ENCODE measurements around the gene PTK7. TPM values are rescaled to one million over a fixed set of nuclear protein-coding genes. Genes with fewer than 3 reads are reported as not detected.

PTK7 gene
- total and polyA plus RNA-seq, 2 donors (not counting 1 experiment from before 2014, with no cell fraction given) = not detected

GRCh38 chr6:43097098-43097489 is 21.0 kb downstream of the PTK7 start:
- no peaks in the 10 kb centered on the region for H3K79me2 ChIP-seq (ENCODE audit: control insufficient read depth, insufficient read depth, low read length)
- H3K36me3 ChIP-seq (replicated peaks in 1 of 2; ENCODE audit: control extremely low read depth in 1 of 2, control insufficient read depth in 1 of 2, extremely low read depth in 1 of 2, insufficient read depth in 2 of 2, low read length in 1 of 2) = no peaks in the 10 kb centered on the region
- no CpG with 5 or more reads among the region's 5 CpGs for WGBS (ENCODE audit: insufficient coverage)
- H4K20me1 ChIP-seq (ENCODE audit: control insufficient read depth, insufficient read depth, low read length, poor library complexity, severe bottlenecking) = no peaks in the 10 kb centered on the region
- no peak overlapping the region for H3K27ac ChIP-seq (ENCODE audit: low read length in 2 of 2)
- H2AFZ ChIP-seq (ENCODE audit: insufficient read depth, low read depth, low read length, poor library complexity, severe bottlenecking) = no peak overlapping the region
- ATAC-seq (ENCODE audit: low read depth) = no peak
- H3K4me2 ChIP-seq (replicated peaks; ENCODE audit: low read depth, low read length, poor library complexity, severe bottlenecking) = no peak overlapping the region
- H3K4me3 ChIP-seq (ENCODE audit: control extremely low read depth in 1 of 5, extremely low read depth in 1 of 5, insufficient read depth in 1 of 5, low read depth in 2 of 5, low read length in 4 of 5) = no peak overlapping the region
- no peak overlapping the region for H3K4me3 Mint-ChIP-seq
- POLR2A ChIA-PET = interaction anchor here (0.6 kb wide), 1 partner anchor 215 kb away, joined by 4 read pairs; no protein-coding TSS in a partner anchor
- no peaks in the 10 kb centered on the region for H3K9me3 Mint-ChIP-seq (ENCODE audit: insufficient read depth)
- H3K9me3 ChIP-seq (ENCODE audit: control extremely low read depth in 1 of 3, control insufficient read depth in 2 of 3, insufficient read depth in 1 of 3, low read length in 2 of 3) = no peaks in the 10 kb centered on the region
- no peak for TF ChIP-seq EZH2 (IDR thresholded peaks at IDR 0.05; ENCODE audit: borderline replicate concordance, insufficient read depth, low read depth, low read length, poor library complexity, severe bottlenecking)
- TF ChIP-seq CTCF (IDR thresholded peaks at IDR 0.05) = no peak
- no peaks in the 10 kb centered on the region for H3K4me1 ChIP-seq (ENCODE audit: control insufficient read depth in 2 of 2, insufficient read depth in 2 of 2, low read length in 2 of 2)
- CTCF ChIA-PET = no interaction called here
- no peaks in the 10 kb centered on the region for H3K27me3 ChIP-seq (replicated peaks in 1 of 4; ENCODE audit: control extremely low read depth in 1 of 4, control insufficient read depth in 3 of 4, insufficient read depth in 4 of 4, low read length in 3 of 4)
- intact Hi-C loops (cut with micrococcal nuclease) = no loop called here
- no peak overlapping the region for H3K27ac Mint-ChIP-seq
- H3K27me3 Mint-ChIP-seq = no peaks in the 10 kb centered on the region
- no peak for DNase-seq
- H3K4me1 Mint-ChIP-seq = peaks cover 5% of the 10 kb centered on the region
- H3K9ac ChIP-seq (ENCODE audit: low read length) = no peak overlapping the region

DNA sequence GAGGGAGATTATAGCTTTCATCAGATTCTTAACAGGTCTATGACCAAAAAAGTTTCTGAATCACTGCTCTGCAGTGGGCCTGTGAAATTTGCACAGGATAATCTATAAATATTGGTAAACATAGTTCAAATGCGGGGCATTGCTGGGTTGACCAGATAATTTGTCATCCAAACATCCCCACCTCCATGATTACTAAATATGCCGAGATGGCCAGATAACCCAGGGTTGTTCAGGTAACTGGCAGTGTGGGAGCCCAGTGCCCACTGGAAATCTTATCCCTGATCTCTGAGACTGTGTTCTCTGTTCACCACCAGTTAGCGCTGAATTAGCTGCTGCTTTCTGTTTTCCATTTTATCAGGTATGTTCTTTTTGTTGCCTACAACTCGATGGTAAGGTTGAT is 21.4 kb downstream of the PTK7 start:
- ATAC-seq (ENCODE audit: low read depth) (no peak), DNase-seq (no peak)
- no peak overlapping the region for H3K4me3 Mint-ChIP-seq
- Histone ChIP-seq H3K4me2 (replicated peaks; ENCODE audit: low read depth, low read length, poor library complexity, severe bottlenecking) (no peak overlapping the region), H3K27ac (ENCODE audit: low read length in 2 of 2) (no peak overlapping the region), H3K27me3 (replicated peaks in 1 of 4; ENCODE audit: control extremely low read depth in 1 of 4, control insufficient read depth in 3 of 4, insufficient read depth in 4 of 4, low read length in 3 of 4) (no peaks in the 10 kb centered on the region), H3K79me2 (ENCODE audit: control insufficient read depth, insufficient read depth, low read length) (no peaks in the 10 kb centered on the region), H3K4me1 (ENCODE audit: control insufficient read depth in 2 of 2, insufficient read depth in 2 of 2, low read length in 2 of 2) (no peaks in the 10 kb centered on the region), H3K36me3 (replicated peaks in 1 of 2; ENCODE audit: control extremely low read depth in 1 of 2, control insufficient read depth in 1 of 2, extremely low read depth in 1 of 2, insufficient read depth in 2 of 2, low read length in 1 of 2) (no peaks in the 10 kb centered on the region), H3K4me3 (ENCODE audit: control extremely low read depth in 1 of 5, extremely low read depth in 1 of 5, insufficient read depth in 1 of 5, low read depth in 2 of 5, low read length in 4 of 5) (no peak overlapping the region), H2AFZ (ENCODE audit: insufficient read depth, low read depth, low read length, poor library complexity, severe bottlenecking) (no peak overlapping the region), H3K9me3 (ENCODE audit: control extremely low read depth in 1 of 3, control insufficient read depth in 2 of 3, insufficient read depth in 1 of 3, low read length in 2 of 3) (no peaks in the 10 kb centered on the region), H4K20me1 (ENCODE audit: control insufficient read depth, insufficient read depth, low read length, poor library complexity, severe bottlenecking) (no peaks in the 10 kb centered on the region), H3K9ac (ENCODE audit: low read length) (no peak overlapping the region)
- H3K9me3 Mint-ChIP-seq (ENCODE audit: insufficient read depth) = no peaks in the 10 kb centered on the region
- peaks cover 5% of the 10 kb centered on the region for H3K4me1 Mint-ChIP-seq
- intact Hi-C loops (cut with micrococcal nuclease) = no loop called here
- no peaks in the 10 kb centered on the region for H3K27me3 Mint-ChIP-seq
- ChIA-PET CTCF (no interaction called here), POLR2A (interaction anchor here (0.6 kb wide), 1 partner anchor 214 kb away, joined by 4 read pairs; no protein-coding TSS in a partner anchor)
- no peak overlapping the region for H3K27ac Mint-ChIP-seq
- 96% methylated on average over 3 of the region's 4 CpGs for WGBS (ENCODE audit: insufficient coverage)
- TF ChIP-seq EZH2 (IDR thresholded peaks at IDR 0.05; ENCODE audit: borderline replicate concordance, insufficient read depth, low read depth, low read length, poor library complexity, severe bottlenecking) (no peak), CTCF (IDR thresholded peaks at IDR 0.05) (no peak)
